HEK293 (cell line): ENCODE results near the gene SF3B4.

Experiments used
- CTCF ChIA-PET: fragments of 350-600 bp; formaldehyde crosslinking; extraction: SDS; loops from one replicate; lab custom pipeline; 2021; ENCODE audit warnings: antibody characterized with exemption; lab: Yijun Ruan, JAX
- POLR2A ChIA-PET: fragments of 300-600 bp; formaldehyde crosslinking; extraction: SDS; loops from one replicate; lab custom pipeline; 2020; ENCODE audit warnings: antibody characterized with exemption, inconsistent platforms; lab: Yijun Ruan, JAX
- H3K27ac ChIP-seq: fragments of 200-500 bp; sonication (Bioruptor generic); 2 replicates; pipeline ENCODE4 v1.5.1; 2014; ENCODE audit warnings: low read depth, low read length, control low read depth, inconsistent platforms; ENCODE audit errors: extremely low read depth
- H3K36me3 ChIP-seq, 2 experiments: fragments of 200-500 bp in 1 of 2; sonication (Bioruptor generic) in 1 of 2; 1 replicate in 1 of 2; 2 replicates in 1 of 2; pipeline ENCODE4 v1.5.1; 2014 to 2017; ENCODE audit warnings: inconsistent platforms in 2 of 2, low read length in 2 of 2; ENCODE audit not compliant: control insufficient read depth in 2 of 2, insufficient read depth in 1 of 2
- H3K4me1 ChIP-seq: fragments of 200-500 bp; sonication (Bioruptor generic); 2 replicates; pipeline ENCODE4 v1.5.1; 2014; ENCODE audit warnings: mild to moderate bottlenecking, low read length, inconsistent platforms; ENCODE audit not compliant: control insufficient read depth, insufficient read depth
- H3K4me3 ChIP-seq: 2 replicates; pipeline ENCODE4 v1.5.1; 2011; ENCODE audit warnings: low read depth, mild to moderate bottlenecking, control low read depth, low read length, moderate library complexity
- H3K9me3 ChIP-seq: fragments of 200-500 bp; sonication (Bioruptor generic); 2 replicates; pipeline ENCODE4 v1.5.1; 2014; ENCODE audit warnings: low read depth, low read length, inconsistent platforms; ENCODE audit not compliant: control insufficient read depth, insufficient read depth
- BCL11A ChIP-seq: fragments of 450-650 bp; formaldehyde crosslinking; IDR thresholded peaks from 2 replicates; pipeline ENCODE4 v1.5.1; 2016; ENCODE audit warnings: low read depth, missing biosample characterization, missing genetic modification characterization
- GLIS1 ChIP-seq: fragments of 450-650 bp; formaldehyde crosslinking; IDR thresholded peaks from 2 replicates; pipeline ENCODE4 v1.5.1; 2016; ENCODE audit warnings: missing biosample characterization, missing genetic modification characterization
- HOXA7 ChIP-seq: sonication (generic); formaldehyde crosslinking; IDR thresholded peaks from 2 replicates; pipeline ENCODE4 v1.8.1; 2022; ENCODE audit warnings: missing genetic modification reagents, borderline replicate concordance
- PATZ1 ChIP-seq: fragments of 450-650 bp; formaldehyde crosslinking; IDR thresholded peaks from 2 replicates; pipeline ENCODE4 v1.5.1; 2016; ENCODE audit warnings: missing biosample characterization, missing genetic modification characterization
- WT1 ChIP-seq: fragments of 450-650 bp; formaldehyde crosslinking; IDR thresholded peaks from 2 replicates; pipeline ENCODE4 v1.5.1; 2016; ENCODE audit warnings: missing biosample characterization, missing genetic modification characterization
- ZBTB17 ChIP-seq: fragments of 450-650 bp; formaldehyde crosslinking; IDR thresholded peaks from 2 replicates; pipeline ENCODE4 v1.5.1; 2016; ENCODE audit warnings: missing biosample characterization, missing genetic modification characterization
- ZBTB20 ChIP-seq: fragments of 450-650 bp; formaldehyde crosslinking; IDR thresholded peaks from 2 replicates; pipeline ENCODE4 v1.5.1; 2016; ENCODE audit warnings: missing biosample characterization, missing genetic modification characterization
- ZBTB7A ChIP-seq: fragments of 450-650 bp; formaldehyde crosslinking; IDR thresholded peaks from 2 replicates; pipeline ENCODE4 v1.5.1; 2016; ENCODE audit warnings: low read depth, missing biosample characterization, missing genetic modification characterization
- ZFHX2 ChIP-seq: fragments of 450-650 bp; formaldehyde crosslinking; conservative IDR thresholded peaks from 2 replicates; pipeline ENCODE4 v1.5.1; 2016; ENCODE audit warnings: missing biosample characterization, missing genetic modification characterization
- ZIC2 ChIP-seq: fragments of 450-650 bp; formaldehyde crosslinking; IDR thresholded peaks from 2 replicates; pipeline ENCODE4 v1.5.1; 2016; ENCODE audit warnings: missing biosample characterization, missing genetic modification characterization
- ZNF174 ChIP-seq: fragments of 450-650 bp; formaldehyde crosslinking; IDR thresholded peaks from 2 replicates; pipeline ENCODE4 v1.5.0; 2017; ENCODE audit warnings: missing biosample characterization, mild to moderate bottlenecking, missing genetic modification characterization
- ZNF335 ChIP-seq: fragments of 450-650 bp; formaldehyde crosslinking; conservative IDR thresholded peaks from 2 replicates; pipeline ENCODE4 v1.5.1; 2016; ENCODE audit warnings: missing biosample characterization, missing genetic modification characterization
- ZNF366 ChIP-seq: fragments of 450-650 bp; formaldehyde crosslinking; conservative IDR thresholded peaks from 2 replicates; pipeline ENCODE4 v1.5.1; 2016; ENCODE audit warnings: missing biosample characterization, missing genetic modification characterization
- ZNF423 ChIP-seq: fragments of 450-650 bp; formaldehyde crosslinking; IDR thresholded peaks from 2 replicates; pipeline ENCODE4 v1.5.1; 2016; ENCODE audit warnings: missing biosample characterization, missing genetic modification characterization
- ZNF544 ChIP-seq: fragments of 450-650 bp; formaldehyde crosslinking; IDR thresholded peaks from 2 replicates; pipeline ENCODE4 v1.5.0; 2017; ENCODE audit warnings: missing biosample characterization, missing genetic modification characterization
- ZNF558 ChIP-seq: fragments of 450-650 bp; formaldehyde crosslinking; IDR thresholded peaks from 2 replicates; pipeline ENCODE4 v1.5.1; 2016; ENCODE audit warnings: missing biosample characterization, missing genetic modification characterization
- ZNF596 ChIP-seq: fragments of 450-650 bp; IDR thresholded peaks from 2 replicates; pipeline ENCODE4 v1.5.0; 2018; ENCODE audit warnings: missing biosample characterization, mild to moderate bottlenecking, missing genetic modification characterization, moderate library complexity
- ZNF610 ChIP-seq: fragments of 450-650 bp; formaldehyde crosslinking; IDR thresholded peaks from 2 replicates; pipeline ENCODE4 v1.5.1; 2016; ENCODE audit warnings: missing biosample characterization, missing genetic modification characterization, borderline replicate concordance
- ZNF658 ChIP-seq: fragments of 450-650 bp; formaldehyde crosslinking; IDR thresholded peaks from 2 replicates; pipeline ENCODE4; 2016; ENCODE audit warnings: missing biosample characterization, missing genetic modification characterization
- ZNF660 ChIP-seq: fragments of 450-650 bp; IDR thresholded peaks from 2 replicates; pipeline ENCODE4 v1.5.1; 2018; ENCODE audit warnings: missing biosample characterization, mild to moderate bottlenecking, missing genetic modification characterization
- ZNF701 ChIP-seq: fragments of 450-650 bp; formaldehyde crosslinking; IDR thresholded peaks from 2 replicates; pipeline ENCODE4 v1.5.1; 2016; ENCODE audit warnings: missing biosample characterization, missing genetic modification characterization
- ZNF768 ChIP-seq: fragments of 450-650 bp; formaldehyde crosslinking; IDR thresholded peaks from 2 replicates; pipeline ENCODE4 v1.5.1; 2018; ENCODE audit warnings: missing biosample characterization, mild to moderate bottlenecking, missing genetic modification characterization
- ZNF776 ChIP-seq: fragments of 450-650 bp; formaldehyde crosslinking; IDR thresholded peaks from 2 replicates; pipeline ENCODE4 v1.5.0; 2017; ENCODE audit warnings: missing biosample characterization, missing genetic modification characterization, borderline replicate concordance
- TF ChIP-seq, protein P1 (sequence below): fragments of 450-650 bp; formaldehyde crosslinking; IDR thresholded peaks from 2 replicates; pipeline ENCODE4 v1.5.1; 2016; ENCODE audit warnings: missing biosample characterization, missing genetic modification characterization, low read depth
- TF ChIP-seq, protein P2 (sequence below): fragments of 450-650 bp; formaldehyde crosslinking; IDR thresholded peaks from 2 replicates; pipeline ENCODE4 v1.5.1; 2016; ENCODE audit warnings: missing biosample characterization, missing genetic modification characterization
- TF ChIP-seq, protein P3 (sequence below): fragments of 450-650 bp; formaldehyde crosslinking; IDR thresholded peaks from 2 replicates; pipeline ENCODE4 v1.5.1; 2017; ENCODE audit warnings: missing biosample characterization, missing genetic modification characterization
- TF ChIP-seq, protein P4 (sequence below): fragments of 450-650 bp; formaldehyde crosslinking; IDR thresholded peaks from 2 replicates; pipeline ENCODE4 v1.5.1; 2017; ENCODE audit warnings: missing biosample characterization, missing genetic modification characterization

The SF3B4 gene

GRCh38 chr1:149906570-149907075 is 21.0 kb downstream of the SF3B4 start (continued):
- no peak for TF ChIP-seq ZIC2
- TF ChIP-seq, protein P1, sequence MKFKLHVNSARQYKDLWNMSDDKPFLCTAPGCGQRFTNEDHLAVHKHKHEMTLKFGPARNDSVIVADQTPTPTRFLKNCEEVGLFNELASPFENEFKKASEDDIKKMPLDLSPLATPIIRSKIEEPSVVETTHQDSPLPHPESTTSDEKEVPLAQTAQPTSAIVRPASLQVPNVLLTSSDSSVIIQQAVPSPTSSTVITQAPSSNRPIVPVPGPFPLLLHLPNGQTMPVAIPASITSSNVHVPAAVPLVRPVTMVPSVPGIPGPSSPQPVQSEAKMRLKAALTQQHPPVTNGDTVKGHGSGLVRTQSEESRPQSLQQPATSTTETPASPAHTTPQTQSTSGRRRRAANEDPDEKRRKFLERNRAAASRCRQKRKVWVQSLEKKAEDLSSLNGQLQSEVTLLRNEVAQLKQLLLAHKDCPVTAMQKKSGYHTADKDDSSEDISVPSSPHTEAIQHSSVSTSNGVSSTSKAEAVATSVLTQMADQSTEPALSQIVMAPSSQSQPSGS: no peak
- TF ChIP-seq ZNF423 (tag by site-specific recombination): no peak
- TF ChIP-seq PATZ1 (tag by site-specific recombination): no peak
- TF ChIP-seq ZFHX2 (tag by site-specific recombination): no peak
- TF ChIP-seq BCL11A (tag by site-specific recombination): no peak
- no peak for TF ChIP-seq ZBTB7A (tag by site-specific recombination)
- TF ChIP-seq, all 188 proteins: peak for 0

- CTCF ChIA-PET: no interaction called here
- Histone ChIP-seq H3K36me3 (peaks cover 0 to 56% of the 10 kb centered on the region in 2 experiments; a peak in 2 of 3 replicates), H3K4me3 (no peak overlapping the region), H3K27ac (no peak overlapping the region), H3K9me3 (no peaks in the 10 kb centered on the region), H3K4me1 (no peaks in the 10 kb centered on the region)
- TF ChIP-seq ZNF776: no peak
- no peak for TF ChIP-seq ZNF544 (tag by site-specific recombination)
- TF ChIP-seq HOXA7 (CRISPR knock-in tag): no peak
- TF ChIP-seq ZNF558 (tag by site-specific recombination): no peak
- no peak for TF ChIP-seq ZNF335 (tag by site-specific recombination)
- no peak for TF ChIP-seq ZNF660
- no peak for TF ChIP-seq ZNF768 (tag by site-specific recombination)
- TF ChIP-seq ZNF701: no peak
- TF ChIP-seq, protein P2, sequence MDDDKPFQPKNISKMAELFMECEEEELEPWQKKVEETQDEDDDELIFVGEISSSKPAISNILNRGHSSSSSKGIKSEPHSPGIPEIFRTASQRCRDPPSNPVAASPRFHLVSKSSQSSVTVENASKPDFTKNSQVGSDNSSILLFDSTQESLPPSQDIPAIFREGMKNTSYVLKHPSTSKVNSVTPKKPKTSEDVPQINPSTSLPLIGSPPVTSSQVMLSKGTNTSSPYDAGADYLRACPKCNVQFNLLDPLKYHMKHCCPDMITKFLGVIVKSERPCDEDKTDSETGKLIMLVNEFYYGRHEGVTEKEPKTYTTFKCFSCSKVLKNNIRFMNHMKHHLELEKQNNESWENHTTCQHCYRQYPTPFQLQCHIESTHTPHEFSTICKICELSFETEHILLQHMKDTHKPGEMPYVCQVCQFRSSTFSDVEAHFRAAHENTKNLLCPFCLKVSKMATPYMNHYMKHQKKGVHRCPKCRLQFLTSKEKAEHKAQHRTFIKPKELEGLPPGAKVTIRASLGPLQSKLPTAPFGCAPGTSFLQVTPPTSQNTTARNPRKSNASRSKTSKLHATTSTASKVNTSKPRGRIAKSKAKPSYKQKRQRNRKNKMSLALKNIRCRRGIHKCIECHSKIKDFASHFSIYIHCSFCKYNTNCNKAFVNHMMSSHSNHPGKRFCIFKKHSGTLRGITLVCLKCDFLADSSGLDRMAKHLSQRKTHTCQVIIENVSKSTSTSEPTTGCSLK (tag by site-specific recombination): no peak
- TF ChIP-seq ZBTB17 (tag by site-specific recombination): 0 out of 2 replicates have a peak, but pooled peaks have one; percentile 15
- no peak for TF ChIP-seq ZNF423 (tag by site-specific recombination)
- TF ChIP-seq ZNF658 (tag by site-specific recombination): no peak
- TF ChIP-seq, protein P3, sequence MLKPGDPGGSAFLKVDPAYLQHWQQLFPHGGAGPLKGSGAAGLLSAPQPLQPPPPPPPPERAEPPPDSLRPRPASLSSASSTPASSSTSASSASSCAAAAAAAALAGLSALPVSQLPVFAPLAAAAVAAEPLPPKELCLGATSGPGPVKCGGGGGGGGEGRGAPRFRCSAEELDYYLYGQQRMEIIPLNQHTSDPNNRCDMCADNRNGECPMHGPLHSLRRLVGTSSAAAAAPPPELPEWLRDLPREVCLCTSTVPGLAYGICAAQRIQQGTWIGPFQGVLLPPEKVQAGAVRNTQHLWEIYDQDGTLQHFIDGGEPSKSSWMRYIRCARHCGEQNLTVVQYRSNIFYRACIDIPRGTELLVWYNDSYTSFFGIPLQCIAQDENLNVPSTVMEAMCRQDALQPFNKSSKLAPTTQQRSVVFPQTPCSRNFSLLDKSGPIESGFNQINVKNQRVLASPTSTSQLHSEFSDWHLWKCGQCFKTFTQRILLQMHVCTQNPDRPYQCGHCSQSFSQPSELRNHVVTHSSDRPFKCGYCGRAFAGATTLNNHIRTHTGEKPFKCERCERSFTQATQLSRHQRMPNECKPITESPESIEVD (tag by site-specific recombination): no peak
- no peak for TF ChIP-seq ZNF366
- TF ChIP-seq WT1: no peak
- no peak for TF ChIP-seq ZIC2
- TF ChIP-seq GLIS1 (tag by site-specific recombination): 0 out of 2 replicates have a peak, but pooled peaks have one; percentile 25
- no peak for TF ChIP-seq ZNF610 (tag by site-specific recombination)
- no peak for TF ChIP-seq ZNF596
- no peak for TF ChIP-seq ZNF174 (tag by site-specific recombination)
- TF ChIP-seq, protein P4, sequence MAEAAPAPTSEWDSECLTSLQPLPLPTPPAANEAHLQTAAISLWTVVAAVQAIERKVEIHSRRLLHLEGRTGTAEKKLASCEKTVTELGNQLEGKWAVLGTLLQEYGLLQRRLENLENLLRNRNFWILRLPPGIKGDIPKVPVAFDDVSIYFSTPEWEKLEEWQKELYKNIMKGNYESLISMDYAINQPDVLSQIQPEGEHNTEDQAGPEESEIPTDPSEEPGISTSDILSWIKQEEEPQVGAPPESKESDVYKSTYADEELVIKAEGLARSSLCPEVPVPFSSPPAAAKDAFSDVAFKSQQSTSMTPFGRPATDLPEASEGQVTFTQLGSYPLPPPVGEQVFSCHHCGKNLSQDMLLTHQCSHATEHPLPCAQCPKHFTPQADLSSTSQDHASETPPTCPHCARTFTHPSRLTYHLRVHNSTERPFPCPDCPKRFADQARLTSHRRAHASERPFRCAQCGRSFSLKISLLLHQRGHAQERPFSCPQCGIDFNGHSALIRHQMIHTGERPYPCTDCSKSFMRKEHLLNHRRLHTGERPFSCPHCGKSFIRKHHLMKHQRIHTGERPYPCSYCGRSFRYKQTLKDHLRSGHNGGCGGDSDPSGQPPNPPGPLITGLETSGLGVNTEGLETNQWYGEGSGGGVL (tag by site-specific recombination): peak; percentile 83
- TF ChIP-seq ZBTB20: no peak
- TF ChIP-seq ZFHX2 (tag by site-specific recombination): no peak
- POLR2A ChIA-PET: interaction anchor here (1.4 to 1.9 kb wide), 2 partner anchors 12 to 17 kb away, joined by 3 to 6 read pairs; a partner anchor contains a TSS
Observed at GRCh38 chr1:149903836-149904491, 23.6 kb downstream of the SF3B4 start.
